Stimulated activated CD8-positive, alpha-beta memory T cell treated with anti-CD3 and anti-CD28 coated beads, Interleukin-12 subunit alpha, Interleukin-12 subunit beta, amount 100 ng/mL, for 4 hours (primary cell): ENCODE data around the gene MGRN1.
A peak's percentile ranks its signal among the peaks of the same experiment; 100 is the strongest.

ENCODE experiments used
- DNase-seq: peaks from one replicate; pipeline ENCODE4 v3.0.0-alpha.2; 2020; ENCODE audit warnings: low read depth

MGRN1 gene

DNA sequence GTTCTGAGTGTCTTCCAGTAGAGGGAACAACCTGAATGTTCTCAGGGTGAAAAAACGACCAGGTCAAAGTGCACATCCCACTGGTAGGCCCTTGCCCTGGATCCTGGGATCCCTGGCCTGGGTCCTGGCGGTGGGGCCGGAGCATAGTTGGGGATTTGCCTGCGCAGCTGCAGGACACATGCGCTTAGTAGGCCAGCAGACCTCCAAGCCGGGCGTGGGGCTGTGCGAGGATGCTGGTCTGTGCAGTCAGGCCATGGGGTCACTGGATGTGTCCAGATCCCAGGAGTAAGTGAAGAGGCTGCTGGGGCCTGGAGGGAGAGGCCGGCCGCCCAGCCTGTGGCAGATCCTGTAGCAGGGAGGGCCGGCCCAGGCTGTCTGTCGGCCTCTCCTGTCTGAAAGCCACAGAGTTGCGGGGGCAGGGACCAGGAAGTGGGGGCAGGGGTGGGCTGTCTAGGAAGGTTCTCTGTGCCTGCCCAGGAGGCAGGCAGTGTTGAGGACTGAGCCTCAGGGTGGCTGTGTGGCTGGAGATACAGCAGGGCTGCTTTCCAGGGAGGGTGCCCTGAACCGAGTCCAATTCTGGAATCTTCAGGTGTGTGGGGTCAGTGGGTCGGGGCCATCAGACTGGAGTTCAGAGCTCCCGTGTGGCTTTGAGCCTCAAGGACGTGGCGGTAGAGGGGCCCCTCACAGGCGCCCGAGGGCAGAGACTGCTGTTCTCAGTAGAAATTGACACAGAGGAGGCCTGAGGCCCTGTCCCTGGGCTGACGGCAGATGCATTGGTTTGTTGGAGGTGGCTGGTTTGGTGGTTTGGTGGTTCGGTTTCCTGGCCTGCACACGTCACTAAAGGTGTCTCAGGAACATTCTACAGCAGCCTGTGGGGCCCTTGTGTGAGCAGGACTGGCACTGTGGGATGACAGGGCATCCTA, 51.5 kb downstream of the MGRN1 start:
- DNase-seq = peak; percentile 33

DNA sequence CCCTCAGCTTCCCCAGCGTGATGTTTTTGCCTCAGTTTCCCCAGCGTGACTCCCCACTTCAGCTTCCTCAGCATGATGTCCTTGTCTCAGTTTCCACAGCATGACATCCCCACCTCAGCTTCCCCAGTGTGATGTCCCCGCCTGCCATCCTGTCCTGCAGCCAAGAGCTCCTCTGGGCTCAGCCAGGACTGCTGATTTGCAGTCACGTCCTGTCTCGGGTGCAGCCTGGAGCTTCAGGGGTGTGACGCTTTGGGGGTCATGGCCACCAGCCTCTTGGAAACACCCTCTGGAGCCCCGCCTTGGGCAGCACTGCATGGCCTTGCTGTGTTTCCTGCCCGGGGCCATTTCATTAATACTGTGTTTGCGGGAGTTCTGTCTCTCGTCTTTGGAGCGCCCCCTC, 52.2 kb downstream of the MGRN1 start:
- no peak for DNase-seq

DNA sequence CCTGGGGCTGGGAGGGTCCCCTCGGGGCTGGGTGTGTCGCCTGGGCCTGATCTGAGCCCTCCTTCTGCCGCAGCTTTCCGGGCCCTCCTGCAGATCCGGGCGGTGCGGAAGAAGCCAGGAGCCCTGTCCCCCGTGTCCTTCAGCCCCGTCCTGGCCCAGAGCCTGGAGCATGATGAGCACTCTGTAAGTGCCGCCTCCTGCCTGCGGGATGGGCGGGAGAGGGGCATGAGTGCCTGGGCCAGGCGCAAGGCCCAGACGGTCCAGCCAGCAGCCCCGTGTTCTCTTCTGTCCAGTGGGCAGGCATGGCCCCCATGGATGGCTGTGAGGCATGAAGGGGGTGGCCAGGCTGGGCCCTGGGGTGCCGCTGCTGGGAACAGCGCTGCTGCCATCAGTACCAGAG, 52.8 kb downstream of the MGRN1 start:
- no peak for DNase-seq

DNA sequence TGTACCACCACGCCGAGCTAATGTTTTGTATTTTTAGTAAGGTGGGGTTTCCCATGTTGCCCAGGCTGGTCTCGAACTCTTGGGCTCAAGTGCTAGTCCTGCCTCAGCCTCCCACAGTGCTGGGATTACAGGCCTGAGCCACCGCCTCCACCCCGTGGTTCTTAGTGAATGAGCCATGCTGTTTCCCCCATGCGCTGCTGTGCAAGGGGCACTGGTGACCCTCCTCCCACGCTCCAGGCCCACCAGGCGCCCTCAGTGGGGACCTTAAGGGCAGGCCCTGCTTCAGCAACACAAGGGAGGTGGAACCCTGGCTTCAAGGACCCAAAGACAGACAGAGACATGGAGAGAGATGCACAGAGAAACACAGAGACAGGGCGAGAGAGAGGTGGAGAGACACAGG, 53.4 kb downstream of the MGRN1 start:
- DNase-seq = no peak

DNA sequence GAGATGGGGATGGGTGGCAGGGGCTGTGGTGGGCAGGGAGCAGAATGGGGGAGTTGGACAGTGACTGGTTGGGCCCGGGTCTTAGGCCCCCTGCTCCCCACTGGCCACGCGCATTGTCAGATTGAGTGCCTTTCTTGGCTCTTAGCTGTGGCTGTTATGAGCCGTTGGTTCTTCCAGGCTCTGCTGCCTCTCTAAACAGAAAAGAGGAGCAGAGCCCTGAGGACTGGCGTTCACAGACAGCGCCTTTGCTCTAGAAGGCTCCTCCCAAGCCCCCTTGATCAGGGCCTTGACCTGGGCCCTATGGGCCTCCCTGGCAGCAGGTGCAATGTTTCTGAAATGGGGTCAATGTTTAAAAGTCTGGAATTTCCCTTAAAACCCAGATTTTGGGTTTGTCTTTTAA, 54.0 kb downstream of the MGRN1 start:
- DNase-seq = no peak

DNA sequence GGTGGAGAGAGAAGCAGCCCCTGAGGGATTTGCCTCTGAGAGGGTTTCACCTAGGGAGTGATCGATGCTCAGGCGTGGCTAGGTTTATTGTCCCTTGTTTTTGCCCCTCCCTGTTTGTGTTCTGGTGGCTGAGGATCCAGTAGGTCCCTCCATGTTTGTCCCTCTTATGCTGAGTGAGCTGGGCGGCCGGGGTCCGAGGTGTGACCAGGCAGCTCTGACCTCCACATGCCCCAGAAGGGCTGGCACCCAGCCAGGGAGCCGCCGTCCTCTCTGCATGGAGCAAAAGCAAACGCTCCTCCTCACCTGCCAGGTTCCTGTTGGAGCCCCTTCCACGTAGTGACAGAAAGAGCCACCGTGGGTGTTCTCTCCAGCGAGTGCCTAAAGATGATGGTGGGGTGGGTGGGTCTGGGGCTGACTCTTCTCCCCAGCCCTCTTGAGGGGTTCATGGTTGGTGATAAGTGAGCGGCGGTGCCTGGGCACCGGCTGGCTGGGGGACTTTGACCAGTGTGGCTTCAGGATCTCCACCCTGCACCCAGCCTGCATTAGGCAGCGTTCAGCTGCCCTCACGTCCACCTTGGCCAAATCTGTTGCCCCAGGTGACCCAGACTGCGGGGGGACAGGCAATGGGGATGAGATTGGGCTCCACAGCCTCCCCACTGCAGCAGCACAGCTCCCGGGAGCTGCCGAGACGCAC, 54.7 kb downstream of the MGRN1 start:
- DNase-seq = no peak

DNA sequence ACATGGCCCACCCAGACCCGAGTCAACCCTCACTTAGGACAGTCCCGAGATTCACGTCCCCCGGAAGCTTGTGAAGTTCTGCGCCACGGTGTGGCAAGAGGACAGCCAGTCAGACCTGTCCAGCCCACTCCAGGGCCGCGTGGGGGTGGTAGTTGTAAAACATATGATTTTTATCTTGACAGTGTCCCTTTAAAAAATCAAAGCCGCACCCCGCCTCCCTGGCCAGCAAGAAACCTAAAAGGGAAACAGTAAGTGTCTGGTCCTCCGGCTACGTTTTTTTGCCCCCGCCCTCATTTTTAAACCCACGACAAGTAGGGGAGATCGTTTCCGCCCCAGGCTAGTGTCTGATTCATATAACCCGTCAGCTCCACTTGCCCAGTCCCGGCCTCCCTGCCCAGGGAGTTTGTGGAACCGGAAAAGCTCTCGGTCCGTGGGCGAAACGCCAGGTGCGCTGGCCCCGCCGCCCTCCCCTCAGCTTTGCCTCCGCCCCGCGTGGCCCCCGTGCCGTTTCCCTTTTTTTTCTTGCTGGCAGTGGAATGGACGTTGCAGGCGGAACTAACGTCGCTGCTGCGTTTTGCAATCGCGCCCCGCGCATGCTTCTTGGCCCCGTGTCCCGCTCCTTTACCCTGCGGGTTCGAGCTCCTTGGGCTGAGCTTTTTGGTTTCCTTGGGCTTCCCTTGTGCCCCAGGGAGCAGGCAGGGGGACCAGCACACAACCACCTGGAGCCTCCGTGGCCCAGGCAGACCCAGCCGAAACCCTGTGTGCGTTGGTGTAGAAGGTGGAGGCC, 55.4 kb downstream of the MGRN1 start:
- DNase-seq = no peak

DNA sequence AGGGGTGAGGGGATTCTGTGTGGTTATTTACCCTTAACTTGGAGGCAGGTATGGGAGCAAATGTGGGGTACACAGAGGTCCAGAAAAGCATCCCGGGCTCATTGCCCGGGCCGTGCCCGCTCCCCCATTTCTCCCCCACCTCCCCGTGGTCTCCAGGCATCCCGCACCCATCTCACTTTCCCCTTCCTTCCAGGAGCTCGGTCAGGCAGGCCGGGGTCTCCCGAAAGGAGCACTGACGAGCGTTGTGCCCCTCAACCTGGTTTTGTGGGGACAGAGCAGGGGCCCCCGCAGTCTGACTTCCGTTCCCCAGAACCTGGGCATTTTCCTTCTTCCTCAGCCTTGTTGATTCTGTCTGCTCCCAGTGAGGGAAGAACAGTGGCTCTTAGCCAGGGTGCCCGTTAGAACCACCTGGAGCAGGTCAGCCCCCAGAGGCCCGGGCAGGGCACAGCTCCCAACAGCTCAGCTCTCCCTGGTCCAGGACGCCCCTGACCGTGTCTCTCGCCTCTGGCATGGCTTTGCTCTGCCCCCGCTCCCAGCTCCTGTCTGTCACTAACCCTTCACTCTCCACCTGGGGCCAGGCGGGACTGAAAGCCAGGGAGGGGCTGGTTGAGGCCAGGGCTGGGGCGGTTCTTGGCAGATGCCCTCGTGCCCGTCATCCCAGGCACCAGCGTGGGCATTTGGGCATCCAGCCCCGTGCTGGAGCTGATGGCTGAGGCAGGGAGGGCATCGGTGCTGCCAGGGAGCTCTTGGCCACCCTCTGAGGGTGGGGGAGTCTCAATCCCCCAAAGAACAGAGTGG, 56.2 kb downstream of the MGRN1 start:
- no peak for DNase-seq

DNA sequence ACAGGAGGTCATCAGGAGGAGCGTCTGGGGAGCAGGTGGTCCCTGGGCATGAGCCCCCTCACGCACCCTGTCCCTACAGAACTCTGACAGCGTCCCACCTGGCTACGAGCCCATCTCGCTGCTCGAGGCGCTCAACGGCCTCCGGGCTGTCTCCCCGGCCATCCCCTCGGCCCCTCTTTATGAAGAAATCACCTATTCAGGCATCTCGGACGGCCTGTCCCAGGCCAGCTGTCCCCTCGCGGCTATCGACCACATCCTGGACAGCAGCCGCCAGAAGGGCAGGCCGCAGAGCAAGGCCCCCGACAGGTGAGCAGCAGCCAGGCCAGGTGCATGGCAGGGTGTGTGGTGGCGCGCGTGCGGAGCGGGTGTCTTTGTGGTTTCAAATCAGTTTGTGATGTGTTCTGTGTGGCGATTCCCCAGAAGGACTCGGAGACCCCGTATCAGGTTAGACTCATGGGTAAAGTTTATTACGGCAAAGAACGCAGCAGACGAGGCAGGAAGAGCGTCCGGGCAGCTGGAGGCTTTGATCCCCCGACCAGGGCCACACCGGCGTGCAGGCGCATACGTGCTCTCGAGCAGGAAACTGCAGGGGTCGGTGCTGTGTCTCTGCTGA, 57.0 kb downstream of the MGRN1 start:
- DNase-seq = no peak

DNA sequence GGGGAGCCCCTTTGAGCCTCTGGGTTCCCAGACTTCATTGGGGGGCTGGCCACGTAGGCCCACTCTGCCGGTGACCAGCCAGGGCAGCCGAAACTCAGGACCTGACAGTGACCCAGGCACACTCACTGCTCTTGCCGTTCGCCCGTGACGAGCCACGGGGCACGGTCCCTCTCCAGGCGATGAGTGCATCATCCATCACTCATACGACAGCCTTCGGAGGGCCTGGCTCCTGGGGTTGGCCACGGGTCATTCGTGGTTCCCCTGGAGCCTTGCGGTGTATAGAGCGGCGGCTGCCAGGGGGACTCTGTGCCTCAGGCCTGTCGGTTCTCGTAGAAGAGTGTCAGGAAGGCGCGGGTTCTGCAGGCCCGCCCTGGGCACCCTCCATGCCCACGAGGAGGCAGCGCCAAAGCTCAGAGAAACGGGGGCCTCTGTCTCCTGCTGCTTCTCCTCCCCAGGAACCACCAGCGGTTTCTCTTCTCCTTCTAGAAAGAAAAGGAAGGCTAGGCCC, 57.5 kb downstream of the MGRN1 start:
- no peak for DNase-seq

DNA sequence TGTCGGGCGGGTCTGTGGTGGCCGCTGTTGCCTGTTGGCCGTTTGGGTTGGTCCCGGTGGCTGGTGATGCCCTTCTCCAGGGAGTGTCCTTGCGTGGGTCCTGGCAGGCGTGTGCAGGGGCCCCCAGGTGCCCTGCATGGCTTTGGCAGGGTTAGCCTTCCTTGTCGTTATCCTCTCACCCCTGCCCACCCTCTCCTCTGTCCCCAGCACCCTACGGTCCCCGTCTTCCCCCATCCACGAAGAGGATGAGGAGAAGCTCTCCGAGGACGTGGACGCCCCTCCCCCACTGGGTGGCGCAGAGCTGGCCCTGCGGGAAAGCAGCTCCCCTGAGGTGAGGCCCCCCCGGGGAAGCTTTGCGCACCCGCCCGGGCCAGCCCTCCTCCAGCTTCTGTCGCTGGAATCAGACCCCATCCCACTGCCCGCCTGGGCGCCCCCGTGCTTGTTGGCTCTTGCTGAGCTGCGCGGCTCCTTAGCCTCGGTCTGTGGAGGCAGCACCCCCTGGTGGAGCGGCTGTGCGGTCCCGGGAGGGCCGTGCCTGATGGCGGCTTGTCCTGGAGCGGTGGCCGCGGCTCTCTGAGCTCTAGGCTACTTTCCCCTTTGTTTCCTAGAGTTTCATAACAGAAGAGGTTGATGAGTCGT, 58.1 kb downstream of the MGRN1 start:
- DNase-seq = no peak

DNA sequence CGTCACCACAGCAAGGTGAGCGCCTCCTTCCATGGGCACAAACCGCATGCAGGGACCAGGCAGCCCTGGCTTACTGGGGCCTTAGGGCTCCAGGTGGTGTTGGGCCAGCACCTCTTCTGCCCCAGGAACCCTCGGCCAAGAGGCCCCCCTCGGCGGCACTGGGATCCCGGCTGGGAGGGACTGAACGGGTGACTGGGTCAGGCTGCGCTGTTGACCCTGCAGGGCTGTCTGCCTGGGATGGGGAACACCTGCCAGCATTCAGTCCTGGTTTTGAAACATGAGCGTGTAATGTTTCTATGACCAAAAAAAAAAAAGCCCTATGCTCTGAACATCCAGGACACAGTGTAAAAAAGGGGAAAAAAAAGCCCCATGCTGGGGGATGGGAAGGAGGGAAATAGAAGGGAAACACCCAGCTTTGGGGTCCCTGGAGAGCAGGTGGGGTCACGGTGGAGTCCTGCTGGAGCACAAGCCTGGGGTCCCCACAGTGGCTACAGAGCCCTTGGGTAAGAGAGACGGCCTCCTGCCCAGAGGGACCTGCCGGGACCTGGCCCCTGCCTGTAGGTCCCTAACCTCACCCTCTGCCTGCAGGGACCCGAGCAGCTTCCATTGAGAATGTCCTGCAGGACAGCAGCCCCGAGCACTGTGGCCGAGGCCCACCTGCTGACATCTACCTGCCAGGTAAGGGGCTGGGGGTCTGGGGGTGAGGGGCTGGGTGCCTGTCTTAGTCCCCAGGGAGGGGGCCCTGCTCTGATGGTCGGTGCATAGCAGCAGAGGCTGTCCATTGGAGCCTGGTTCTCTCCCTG, 58.8 kb downstream of the MGRN1 start:
- no peak for DNase-seq

DNA sequence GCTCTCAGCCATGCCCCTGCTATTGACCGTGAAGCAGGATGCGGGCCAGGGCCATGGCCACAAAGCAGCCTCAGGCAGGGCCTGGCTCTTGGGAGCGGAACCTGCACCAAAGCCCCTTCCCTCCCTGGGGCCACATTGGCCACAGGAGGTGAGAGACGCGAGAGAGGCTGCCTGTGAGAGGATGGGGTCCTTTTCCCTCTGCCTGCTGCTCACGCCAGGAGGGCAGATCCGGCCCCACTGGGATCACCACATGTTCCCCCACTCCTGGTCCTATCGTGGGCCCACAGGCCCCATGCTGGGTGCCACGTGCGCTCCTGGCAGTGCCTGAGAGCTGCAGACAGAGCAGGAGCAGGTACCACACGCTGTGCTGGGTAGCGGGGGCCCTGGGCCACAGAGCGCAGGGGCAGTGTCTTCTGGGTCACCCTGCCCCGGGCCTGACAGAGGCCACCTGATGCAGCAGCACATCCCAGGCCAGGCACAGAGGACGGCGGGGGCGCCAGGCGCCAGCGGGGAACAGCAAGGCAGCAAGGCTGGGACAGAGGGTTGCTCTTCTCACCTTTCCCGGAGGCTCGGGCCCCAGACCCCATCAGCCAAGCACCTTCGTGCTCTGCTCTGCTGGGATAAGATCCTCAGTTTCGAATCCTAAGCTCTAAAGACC, 59.6 kb downstream of the MGRN1 start:
- no peak for DNase-seq

DNA sequence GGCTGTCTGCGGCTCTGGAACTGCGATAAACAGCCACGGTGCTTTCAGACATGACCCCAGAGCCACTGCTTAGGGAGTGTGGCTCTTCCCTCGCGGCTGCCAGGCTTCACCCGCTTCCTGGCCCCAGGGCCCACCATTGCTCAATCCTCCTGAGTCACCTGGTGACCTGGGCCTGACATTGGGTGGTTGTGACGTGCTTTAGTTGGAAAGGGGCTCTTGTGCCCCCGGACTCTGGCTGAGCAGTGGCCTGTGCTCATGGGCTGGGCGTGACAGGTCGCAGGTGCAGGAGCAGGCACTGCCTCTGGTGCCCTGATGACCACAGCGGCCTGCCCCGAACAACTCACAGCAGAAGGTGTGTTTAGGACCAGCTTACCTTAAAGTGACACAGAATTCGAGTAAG, 60.1 kb downstream of the MGRN1 start:
- no peak for DNase-seq

DNA sequence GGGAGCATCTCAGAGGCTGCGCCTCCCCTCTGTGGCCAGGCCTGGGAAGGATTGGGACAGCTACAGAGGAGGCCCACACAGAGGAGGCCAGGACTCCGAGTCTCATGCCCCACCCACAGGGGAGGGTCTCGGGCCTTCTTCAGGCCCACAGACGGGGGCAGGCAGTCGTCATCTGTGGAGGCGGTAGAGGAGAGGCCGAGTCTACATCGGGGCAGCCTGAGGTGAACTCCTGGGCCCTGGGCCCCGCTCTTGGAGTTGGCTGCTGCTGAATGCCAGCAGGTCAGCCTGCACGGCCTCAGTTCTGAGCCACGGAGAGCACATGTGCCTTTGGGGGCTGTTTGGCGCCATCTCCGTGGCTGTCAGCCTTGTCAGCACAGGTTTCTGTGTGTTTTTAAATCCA, 60.7 kb downstream of the MGRN1 start:
- no peak for DNase-seq

DNA sequence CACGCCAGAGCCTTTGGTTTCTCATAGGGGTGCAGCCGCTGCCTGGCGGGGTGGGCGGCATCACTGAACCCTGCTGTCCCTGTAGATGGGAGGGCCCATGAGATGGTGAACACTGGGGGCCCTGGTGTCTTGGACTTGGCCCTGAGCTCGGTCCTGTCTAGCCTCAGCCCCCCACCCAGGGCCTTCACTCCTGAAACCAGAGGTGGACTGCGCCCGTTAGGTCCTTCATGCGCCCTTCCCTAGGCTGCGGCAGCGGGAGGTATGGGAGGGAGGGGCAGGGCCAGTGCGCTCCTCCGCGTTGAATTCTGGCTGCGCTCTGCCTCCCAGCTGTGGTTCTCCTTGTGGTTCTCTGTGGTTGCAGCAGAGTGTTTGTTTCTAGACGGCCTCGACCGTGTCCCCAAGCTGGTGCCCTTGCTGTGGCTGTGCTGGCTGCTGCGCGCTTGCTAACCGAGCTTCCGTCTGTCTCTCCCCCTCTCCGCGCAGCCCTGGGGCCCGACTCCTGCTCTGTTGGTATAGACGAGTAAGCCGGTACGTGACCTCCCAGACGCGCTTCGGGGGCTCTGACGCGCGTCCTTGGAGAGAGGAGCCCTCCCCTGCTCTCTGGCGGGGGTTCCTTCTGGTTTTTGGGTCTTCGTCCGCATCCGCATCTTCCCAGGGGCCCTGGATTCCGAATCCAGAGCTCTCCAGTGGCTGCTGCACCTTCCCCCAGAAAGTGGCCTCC, 61.3 kb downstream of the MGRN1 start:
- DNase-seq = no peak

DNA sequence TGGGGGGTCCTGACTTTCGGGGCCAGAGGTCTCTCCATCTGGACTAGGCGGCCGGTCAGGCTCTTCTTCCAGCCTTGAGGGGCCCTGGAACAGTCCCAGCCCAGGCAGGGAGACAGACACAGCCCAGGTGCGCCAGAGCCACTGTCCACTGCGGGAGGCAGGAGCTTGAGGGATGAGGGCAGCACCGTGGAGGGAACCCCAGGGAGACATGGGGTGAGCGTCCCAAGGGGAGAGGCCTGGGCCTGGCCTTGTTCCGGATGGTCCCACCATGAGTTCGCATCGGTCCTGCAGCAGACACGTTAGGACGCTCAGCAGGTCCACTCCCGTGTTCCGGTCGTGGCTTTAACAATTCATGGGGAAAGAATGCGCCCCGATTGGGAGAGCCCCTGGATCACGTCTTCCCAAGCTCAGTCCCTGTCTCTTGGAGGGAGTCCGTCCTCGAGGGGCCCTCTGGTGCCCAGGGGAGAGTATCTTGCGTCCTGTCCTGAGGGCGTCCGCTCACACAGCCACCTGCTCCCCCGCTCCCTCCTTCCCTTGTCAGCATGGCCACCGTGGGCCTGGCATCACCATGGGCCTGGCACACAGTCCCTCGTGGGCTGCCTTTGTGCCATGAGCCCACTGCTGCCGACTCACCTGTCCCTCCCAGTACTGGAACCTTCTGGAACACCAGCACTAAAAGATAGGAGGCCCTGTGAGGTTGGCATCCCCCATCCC, 62.0 kb downstream of the MGRN1 start:
- DNase-seq = no peak

DNA sequence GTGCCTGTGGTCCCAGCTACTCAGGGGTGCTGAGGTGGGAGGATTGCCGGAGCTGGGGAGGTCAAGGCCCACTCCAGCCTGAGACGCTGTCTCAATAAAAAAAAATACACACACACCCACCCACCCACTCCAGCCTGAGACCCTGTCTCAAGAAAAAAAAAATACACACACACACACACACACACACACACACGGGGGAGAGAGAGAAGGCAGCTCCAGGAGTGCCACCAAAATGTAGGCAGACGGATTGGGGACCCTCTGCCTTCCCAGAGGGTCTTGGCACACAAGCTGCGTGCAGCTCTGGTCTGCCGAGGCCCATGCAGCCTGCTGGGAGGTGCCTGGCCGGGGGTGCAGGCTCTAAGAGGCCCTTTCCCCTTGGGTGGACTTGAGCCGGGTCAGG, 62.8 kb downstream of the MGRN1 start:
- DNase-seq = no peak
